NCI-H1048 (cell line): ENCODE results near the gene TNP2.

Source experiments
- DNase-seq: peaks from one replicate; lab custom pipeline; 2025; lab: John Stamatoyannopoulos, UW

TNP2 gene

DNA sequence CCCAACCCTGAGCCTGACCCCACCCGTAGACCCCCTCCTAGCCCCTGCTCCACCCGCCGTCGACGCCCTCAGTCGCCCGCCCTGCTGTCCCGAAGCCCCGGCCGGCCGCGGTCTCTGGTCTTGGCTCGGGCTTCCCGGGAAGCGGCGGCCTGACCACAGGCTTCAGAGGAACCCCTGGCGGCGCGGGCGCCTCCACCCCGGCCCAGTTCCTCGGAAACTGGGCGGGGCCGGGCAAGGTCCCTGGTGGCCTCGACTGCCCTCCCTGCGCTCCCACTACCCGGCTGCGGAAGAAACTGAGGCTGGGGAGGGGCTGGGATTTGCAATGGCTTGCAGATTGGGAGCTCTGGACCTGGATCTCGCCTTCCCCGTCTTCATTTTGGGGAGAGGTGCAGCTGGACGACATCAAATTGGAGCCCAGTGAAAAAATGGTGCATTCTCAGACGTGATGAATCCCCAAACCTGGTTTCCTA, 12.4 kb downstream of the TNP2 start:
- no peak for DNase-seq

DNA sequence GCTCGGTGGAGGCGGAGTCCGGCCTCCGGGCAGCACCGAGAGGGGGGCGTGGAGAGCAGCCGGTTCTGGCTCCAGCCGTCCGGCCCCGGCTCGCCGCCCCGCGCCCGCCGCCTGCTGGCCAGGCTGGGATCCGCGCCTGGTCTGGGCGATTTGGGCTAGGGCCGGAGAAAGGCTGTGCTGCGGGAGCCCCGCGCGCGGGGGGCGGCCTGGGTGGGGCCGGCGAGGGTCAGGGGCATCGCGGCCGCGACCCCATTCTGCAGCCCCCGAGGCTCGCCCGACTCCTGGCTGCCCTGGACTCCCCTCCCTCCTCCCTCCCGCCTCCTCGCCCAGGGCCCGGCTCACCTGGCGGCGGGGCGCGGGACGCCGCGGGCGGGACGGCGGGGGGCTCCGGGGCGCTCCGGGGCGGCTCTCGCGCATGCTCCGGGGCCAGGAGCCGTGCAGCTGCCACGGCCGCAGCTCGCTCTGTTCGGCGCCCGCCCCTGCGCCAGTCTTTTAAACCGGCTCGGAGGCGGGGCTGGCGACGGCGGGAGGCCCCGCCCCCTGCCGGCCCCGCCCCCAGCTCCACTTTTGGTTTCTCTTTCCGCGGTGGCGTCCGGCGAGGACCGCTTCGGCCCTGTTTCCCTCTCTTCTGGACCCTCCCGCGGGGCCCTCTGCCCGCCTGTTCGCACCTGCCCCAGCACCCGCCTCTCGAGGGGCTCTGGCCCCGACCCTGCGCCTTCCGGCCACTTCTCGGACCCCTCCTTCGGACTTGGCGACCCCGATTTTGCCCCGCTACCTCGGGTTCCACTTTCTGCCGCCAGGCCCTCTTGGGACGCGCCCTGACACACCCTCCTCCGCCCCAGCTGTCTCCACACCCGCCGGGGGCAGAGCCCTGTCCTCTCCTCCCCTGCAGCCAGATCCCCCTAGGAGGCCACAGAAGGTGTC, 13.1 kb downstream of the TNP2 start, which contains the start of gene SOCS1:
Gene SOCS1, minus strand, starts transcription at position 468 of the 924 bp plus-strand sequence. CDS start 726 bp downstream, outside the sequence.
- no peak for DNase-seq

DNA sequence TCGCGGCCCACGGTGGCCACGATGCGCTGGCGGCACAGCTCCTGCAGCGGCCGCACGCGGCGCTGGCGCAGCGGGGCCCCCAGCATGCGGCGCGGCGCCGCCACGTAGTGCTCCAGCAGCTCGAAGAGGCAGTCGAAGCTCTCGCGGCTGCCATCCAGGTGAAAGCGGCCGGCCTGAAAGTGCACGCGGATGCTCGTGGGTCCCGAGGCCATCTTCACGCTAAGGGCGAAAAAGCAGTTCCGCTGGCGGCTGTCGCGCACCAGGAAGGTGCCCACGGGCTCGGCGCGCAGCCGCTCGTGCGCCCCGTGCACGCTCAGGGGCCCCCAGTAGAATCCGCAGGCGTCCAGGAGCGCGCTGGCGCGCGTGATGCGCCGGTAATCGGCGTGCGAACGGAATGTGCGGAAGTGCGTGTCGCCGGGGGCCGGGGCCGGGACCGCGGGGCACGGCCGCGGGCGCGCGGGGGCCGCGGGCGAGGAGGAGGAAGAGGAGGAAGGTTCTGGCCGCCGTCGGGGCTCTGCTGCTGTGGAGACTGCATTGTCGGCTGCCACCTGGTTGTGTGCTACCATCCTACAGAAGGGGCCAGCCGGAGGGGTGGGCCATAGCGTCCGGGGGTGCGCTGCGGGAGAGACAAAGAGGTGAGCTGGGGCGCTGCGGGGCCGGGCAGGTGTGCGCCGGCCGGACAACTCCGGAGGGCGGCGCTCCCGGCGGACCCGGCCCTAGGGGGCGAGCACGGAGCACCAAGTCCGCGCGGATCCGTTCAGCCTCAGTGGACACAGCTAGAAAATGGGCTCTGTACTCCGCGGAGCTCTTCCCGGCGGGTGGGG, 14.0 kb downstream of the TNP2 start:
- DNase-seq, result no peak

DNA sequence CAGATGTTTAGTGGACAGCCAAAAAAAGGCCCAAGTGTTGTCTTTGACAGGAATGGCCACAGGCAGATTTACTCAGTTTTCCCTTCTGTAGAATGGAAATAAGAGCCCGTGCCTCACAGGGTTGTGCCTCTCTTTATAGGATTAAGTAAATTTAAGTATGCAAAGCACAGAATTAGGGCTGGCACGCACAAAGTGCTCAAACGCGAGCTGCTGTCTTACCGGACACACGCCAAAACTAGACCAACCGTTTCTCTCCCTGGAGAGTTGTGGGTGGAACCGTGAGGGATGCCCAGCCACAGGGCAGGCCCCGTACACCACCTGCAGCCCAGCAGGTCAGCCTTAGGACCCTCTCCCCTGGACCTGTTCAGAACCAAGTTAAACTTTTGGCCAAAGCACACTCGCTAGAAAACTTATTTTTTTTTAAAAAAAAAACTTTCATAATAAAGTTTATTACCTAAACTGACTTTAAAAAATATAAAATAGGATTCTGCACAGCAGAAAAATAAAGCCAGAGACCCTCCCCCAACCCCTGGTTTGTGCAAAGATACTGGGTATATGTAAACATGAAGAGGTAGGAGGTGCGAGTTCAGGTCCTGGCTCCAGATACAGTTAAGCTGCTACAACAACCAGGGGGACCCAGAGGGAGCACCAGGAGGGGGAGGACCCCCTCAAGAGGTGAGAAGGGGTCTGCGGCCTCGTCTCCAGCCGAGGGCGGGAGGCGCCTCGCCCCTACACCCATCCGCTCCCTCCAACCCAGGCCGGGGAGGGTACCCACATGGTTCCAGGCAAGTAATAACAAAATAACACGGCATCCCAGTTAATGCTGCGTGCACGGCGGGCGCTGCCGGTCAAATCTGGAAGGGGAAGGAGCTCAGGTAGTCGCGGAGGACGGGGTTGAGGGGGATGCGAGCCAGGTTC, 14.9 kb downstream of the TNP2 start:
- DNase-seq, result no peak

DNA sequence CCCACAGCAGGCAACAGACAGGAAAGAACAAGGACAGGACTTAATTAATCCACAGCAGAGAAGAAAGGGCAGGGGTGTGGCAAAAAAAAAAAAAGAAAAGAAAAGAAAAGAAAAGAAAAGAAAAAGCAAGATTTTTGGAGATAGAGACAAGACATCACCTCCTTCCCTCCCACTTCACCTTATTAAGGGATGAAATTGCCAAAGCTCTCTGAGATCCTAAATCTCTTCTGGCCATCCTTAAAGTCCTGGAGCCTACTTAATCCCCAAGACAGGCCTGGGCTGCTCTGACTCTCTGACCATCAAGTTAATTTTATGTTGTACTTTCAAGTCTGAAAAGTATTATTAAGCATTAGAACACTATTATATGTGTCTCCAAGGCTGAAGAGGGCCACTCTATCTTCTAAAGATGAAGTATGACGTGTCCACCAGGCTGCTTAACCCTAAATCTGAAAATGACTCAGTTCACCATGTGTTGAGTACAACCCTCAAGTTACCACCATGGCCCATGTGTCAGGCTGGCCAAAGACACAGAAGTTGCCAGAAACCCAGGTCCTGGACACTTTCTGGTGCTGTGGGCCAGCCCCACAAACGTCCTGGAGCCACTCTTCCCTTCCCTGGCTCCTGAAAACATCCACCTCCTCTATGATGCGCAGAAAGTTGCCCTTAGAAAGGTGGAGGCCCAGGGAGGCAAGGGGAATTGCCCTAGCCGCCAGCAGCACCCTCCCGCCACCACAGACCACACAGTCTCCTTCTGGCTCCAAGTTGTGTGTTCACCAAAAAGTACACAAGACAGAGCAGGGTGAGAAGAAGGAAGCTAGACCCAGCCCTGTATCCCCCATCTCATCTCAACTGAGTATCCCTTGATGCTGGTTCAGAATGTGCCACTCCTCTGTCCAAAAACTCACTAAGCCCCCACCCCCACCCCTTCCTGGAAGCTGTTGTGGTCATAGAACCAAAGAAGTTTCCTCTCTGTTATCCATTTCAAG, 15.8 kb downstream of the TNP2 start:
- no peak for DNase-seq

DNA sequence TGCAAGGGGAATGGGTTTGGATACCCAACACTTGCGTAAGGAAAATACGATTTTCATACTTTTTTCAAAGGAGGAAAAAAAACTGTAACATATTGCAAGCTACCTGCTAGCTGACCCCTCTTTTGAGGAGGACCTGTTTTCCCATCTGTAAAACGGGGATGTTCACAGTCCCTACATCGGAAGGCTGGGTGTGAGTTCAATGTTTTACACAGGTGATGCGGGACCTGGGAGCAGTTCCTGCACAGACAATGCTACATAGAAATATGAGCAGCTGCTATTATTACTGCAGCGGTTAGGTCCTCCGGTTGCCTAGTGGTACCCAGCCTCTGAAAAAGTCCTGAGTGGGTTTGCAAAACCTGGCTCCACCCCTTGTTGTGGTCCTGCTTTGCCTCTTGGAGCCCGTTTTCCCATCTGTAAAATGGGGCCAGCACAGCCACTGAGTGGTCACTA, 16.6 kb downstream of the TNP2 start:
- no peak for DNase-seq

DNA sequence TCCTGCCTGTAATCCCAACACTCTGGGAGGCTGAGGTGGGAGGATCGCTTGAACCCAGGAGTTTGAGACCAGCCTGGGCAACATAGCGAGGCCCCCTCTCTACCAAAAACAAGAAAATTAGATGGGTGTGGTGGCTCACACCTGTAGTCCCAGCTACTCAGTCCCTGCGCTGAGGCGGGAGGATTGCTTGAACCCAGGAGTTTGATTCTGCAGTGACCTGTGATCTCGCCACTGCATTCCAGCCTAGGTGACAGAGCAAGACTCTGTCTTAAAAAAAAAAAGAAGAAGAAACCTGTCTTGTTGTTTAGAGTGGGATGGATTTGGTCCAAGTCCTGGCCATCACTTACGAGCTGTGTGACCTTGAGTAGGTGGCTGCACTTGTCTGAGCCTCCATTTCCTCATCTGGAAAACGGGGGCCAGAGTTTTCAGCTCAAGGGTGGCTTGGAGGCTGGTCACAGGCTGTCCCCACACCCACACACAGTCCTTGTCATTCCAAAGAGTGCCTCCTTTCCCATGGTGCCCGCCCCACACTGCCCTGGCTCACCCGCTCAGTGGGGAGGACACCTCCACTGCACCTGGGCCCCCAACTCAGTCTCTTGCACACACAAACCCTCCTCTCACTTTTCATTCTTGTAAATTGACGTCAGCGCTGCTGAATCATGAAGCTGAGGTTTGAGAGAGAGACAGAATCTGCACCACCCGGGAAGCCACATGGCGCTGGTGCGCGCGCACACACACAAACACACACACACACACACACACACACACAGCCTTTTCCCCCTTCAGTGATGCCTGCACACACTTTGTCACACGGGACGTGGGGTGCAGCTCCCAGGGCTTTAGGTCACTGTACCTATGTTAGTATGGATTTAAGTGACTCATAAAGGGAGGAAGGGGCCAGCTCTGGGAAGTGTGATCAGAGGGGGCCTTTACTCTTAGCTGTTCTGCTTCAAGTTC, 17.3 kb downstream of the TNP2 start:
- DNase-seq, result no peak

DNA sequence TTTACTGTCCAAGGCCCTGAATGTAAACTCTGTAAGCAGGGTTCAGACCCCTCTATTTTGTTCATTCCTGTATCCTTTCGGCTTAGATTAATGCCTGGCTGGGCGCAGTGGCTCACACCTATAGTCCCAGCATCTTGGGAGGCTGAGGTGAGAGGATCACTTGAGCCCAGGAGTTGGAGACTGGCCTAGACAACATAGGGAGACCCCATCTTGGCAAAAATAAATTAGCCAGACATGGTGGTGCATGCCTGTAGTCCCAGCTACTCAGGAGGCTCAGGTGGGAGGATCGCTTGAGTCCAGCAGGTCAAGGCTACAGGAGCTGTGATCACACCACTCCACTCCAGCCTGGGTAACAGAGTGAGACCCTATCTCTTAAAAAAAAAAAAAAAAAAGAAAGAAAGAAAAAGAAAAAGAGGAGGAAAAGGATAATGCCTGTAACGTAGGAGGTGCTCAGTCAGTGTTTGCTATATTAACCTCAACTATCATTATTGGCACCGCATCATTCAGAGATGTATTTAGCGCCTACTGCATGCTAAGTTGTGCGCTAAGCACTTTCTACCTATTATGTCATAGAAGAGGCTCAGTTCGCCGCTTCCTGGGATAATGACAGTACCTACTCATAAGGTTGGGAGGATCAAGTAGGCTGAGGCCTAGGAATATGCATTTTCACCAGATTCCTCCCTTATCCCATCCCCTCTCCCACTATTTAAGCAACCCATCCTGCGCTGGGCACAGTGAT, 18.2 kb downstream of the TNP2 start:
- DNase-seq, result no peak

DNA sequence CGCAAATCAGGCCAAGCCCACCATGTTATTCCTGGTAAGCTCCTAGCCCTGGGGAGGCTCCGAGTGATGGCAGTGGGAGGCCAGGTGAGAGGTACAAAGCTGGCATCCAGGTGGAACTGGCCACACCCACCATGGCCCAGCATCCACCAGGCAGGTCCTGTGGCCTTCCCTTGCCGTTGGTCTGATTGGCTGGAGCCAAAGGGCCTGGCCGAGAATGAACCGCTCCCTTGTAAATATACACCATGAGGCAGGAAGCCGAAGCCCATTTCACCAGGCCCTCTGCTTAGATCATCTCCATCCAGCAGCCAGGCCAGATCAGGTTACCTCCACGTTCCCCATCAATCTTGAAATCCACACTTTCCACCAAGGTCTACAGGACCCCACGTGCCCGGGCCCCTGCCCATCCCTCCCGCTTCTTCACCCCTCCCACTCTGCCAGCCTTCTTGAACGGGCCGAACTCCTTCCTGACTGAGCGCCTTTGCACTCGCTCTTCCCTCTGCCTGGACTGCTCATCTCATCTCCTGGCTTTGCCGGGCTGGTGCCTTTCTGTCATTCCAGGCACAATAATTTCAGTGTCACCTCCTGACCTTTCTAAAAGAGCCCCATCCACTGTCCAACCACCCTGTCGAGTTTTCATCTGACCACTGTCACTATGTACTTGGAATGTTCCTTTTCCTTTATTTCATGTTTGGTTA, 18.9 kb downstream of the TNP2 start:
- DNase-seq, result no peak

DNA sequence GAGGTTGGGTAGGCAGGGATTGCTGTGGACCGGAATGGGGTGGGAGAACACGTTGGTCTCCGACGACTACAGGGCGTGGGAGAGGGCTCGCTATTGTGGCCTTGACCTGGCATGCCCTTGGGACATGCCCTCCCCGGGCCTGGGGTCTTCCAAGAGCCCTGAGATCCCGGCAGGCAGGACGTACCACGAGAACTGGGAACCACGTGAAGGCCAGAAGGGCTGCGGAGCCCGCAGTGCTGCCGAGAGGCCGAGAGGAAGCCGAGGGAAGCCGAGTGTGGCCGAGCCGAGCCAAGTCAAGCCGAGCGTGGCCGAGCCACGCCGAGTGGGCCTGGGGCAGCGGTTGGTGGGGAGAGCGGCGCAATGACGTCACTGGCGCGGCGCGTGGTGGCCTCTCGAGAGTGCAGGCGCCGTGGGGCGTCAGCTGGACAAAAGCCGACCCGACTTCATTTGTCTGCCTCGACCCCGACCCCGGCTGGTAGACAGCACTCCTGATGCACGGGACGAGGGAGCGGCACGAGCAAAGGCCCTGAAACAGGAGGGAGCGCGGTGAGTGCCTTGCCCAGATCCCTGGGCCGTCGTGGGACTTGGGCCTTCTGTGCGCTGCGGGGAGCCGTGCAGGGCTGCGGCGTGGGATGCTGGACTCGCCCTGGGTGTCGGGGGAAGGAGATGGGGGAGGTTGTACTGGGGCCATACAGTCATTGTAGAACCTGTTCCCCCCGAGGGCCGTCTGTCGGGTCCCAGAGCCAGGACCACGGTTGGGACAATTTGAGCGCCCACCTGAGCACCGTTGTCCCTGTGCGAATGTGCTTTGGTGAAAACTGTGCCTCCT, 19.7 kb downstream of the TNP2 start:
- no peak for DNase-seq

DNA sequence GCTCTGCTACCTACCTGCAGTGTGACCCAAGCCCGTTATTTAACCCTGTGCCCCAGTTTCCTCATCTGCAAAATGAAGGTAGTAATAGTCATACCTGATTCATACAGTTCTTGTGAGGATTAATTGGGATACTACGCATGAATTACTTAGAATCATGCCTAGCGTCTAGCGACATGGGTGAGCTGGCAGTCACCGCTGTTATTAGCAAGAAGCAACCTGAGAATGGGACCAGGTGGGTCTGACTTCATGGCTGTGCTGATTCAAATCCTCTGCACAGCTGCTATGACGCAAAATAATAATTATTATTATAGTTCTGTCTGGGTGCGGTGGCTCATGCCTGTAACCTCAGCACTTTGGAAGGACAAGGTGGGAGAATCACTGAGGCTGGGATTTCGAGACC, 21.0 kb downstream of the TNP2 start:
- DNase-seq, result no peak

DNA sequence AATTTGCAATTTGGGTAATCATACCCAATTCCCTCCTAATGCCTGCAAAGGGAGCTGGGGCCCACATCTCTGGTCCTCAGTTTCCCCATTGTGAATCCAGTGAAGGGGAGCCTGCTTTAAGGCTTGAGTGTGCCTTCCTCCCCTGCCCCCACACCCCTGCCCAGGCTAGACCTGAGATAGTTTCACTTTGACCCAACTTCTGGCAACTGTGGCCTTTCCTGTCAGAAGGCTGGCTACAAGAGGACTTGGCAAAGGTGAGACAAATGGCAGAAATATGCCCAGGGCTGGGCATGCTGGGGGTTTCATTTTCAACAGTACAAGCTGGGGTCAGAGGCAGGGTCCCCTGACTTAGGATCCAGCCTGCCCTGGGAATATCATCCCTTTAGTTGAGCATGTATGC, 23.1 kb downstream of the TNP2 start:
- no peak for DNase-seq

DNA sequence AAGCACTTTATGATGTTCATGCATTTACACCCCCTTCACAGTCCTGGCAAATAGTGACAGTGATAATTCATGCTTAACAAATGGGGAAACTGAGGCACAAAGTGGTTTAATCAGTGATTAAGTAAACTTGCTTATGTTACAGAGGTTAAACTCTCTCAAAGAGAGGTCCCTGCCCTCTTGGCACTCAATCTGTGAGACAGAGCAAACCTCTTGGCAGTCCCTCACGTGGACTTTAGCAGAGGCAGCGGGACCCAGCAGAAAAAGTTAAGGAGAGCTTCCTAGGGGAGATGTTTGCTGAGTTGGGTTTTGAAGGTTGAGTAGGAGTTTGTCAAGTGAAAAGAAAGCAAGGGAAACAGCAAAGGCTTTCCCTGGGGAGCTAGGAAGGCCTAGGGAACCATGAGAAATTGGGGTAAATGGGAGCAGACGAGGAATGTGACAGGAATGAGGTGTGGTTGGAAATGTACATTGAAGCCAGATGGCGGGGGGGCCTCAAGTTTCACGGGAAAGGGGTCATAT, 23.8 kb downstream of the TNP2 start:
- DNase-seq, result no peak

DNA sequence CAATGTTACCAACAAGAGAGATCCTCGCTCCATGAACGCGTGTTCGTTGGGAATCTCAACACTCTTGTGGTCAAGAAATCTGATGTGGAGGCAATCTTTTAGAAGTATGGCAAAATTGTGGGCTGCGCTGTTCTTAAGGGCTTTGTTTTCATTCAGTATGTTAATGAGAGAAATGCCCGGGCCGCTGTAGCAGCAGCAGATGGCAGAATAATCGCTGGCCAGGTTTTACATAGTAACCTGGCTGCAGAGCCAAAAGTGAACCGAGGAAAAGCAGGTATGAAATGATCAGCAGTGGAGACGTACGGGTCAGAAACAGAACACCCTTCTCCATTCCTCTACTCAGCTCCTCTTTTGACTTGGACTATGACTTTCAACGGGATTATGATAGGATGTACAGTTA, 26.5 kb downstream of the TNP2 start:
- DNase-seq, result no peak

DNA sequence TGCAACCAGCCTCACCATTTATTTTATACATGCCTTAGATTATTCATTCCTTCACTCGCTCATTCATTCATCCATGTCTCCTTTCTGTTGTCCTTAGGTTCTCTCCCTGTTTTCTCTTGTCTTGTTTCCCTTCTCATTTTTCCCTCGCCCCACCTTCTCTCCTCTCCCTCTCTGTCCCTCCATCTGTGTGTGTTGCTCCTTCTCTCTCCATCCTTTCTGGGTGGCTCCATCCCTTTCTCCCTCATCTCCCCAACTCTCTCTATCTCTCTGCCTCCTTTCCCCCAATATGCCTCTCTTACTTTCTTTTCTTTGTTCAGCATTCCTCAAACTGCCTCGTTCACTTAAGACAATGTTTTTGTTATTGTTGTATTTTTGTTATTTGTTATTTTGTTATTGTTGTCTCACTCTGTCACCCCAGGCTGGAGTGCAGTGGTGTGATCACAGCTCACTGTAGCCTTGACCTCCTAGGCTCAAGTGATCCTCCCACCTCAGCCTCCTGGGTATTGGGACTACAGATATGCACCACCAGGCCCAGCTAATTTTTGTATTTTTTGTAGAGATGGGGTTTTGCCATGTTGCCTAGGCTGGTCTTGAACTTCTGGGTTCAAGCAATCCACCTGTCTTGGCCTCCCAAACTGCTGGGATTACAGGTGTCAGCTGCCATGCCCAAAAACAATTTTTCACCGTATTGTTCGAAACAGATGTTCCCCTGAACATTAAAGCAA, 27.5 kb downstream of the TNP2 start:
- no peak for DNase-seq
